Muscle layer of duodenum (tissue), 2 donors: ENCODE results near the gene TREML2.

Experiments
- H3K27ac ChIP-seq: one replicate; pipeline ENCODE4 v1.7.0; 2013; ENCODE audit warnings: mild to moderate bottlenecking, low read length
- H3K27me3 ChIP-seq: one replicate; pipeline ENCODE4 v1.7.0; 2013; ENCODE audit warnings: low read depth, mild to moderate bottlenecking, control low read depth, low read length
- H3K36me3 ChIP-seq, 2 donors: one replicate each; pipeline ENCODE4 v1.7.0; 2013; ENCODE audit warnings: low read length in 2 of 2, control low read depth in 1 of 2, mild to moderate bottlenecking in 1 of 2; ENCODE audit not compliant: insufficient read depth in 2 of 2, control insufficient read depth in 1 of 2
- H3K4me1 ChIP-seq, 2 donors: one replicate each; pipeline ENCODE4 v1.7.0; 2013; ENCODE audit warnings: low read length in 2 of 2, mild to moderate bottlenecking in 2 of 2, control low read depth in 1 of 2, moderate library complexity in 1 of 2; ENCODE audit not compliant: insufficient read depth in 2 of 2, control insufficient read depth in 1 of 2
- H3K4me3 ChIP-seq, 2 donors: one replicate each; pipeline ENCODE4 v1.7.0; 2013; ENCODE audit warnings: low read length in 2 of 2, low read depth in 1 of 2, mild to moderate bottlenecking in 1 of 2
- H3K9me3 ChIP-seq, 2 donors: one replicate each; pipeline ENCODE4 v1.7.0; 2013; ENCODE audit warnings: low read length in 2 of 2, control low read depth in 1 of 2, mild to moderate bottlenecking in 1 of 2; ENCODE audit not compliant: control insufficient read depth in 1 of 2
- donor health status: healthy.

The TREML2 gene

GRCh38 chr6:41171908-41172307 lies 29.0 kb downstream of the TREML2 start:
- no peaks in the 10 kb centered on the region for H3K27me3 ChIP-seq
- H3K9me3 ChIP-seq = no peaks in the 10 kb centered on the region
- H3K4me3 ChIP-seq = no peak overlapping the region
- H3K4me1 ChIP-seq = no peaks in the 10 kb centered on the region
- H3K27ac ChIP-seq = no peak overlapping the region
- H3K36me3 ChIP-seq = no peaks in the 10 kb centered on the region

- H3K9me3 ChIP-seq = no peaks in the 10 kb centered on the region
- no peaks in the 10 kb centered on the region for H3K36me3 ChIP-seq
- no peak overlapping the region for H3K27ac ChIP-seq
- H3K27me3 ChIP-seq = no peaks in the 10 kb centered on the region
- no peak overlapping the region for H3K4me3 ChIP-seq
- H3K4me1 ChIP-seq = no peaks in the 10 kb centered on the region
Measured at GRCh38 chr6:41170547-41171160, 30.3 kb downstream of the TREML2 start.

- Histone ChIP-seq H3K27me3 (no peaks in the 10 kb centered on the region), H3K4me1 (no peaks in the 10 kb centered on the region), H3K27ac (no peak overlapping the region), H3K9me3 (no peaks in the 10 kb centered on the region), H3K36me3 (no peaks in the 10 kb centered on the region), H3K4me3 (no peak overlapping the region)
Measured at GRCh38 chr6:41167173-41167963, 33.6 kb downstream of the TREML2 start.

- H3K9me3 ChIP-seq = no peaks in the 10 kb centered on the region
- no peaks in the 10 kb centered on the region for H3K27me3 ChIP-seq
- H3K4me3 ChIP-seq = no peak overlapping the region
Measured at GRCh38 chr6:41164551-41165120, 36.3 kb downstream of the TREML2 start.

DNA sequence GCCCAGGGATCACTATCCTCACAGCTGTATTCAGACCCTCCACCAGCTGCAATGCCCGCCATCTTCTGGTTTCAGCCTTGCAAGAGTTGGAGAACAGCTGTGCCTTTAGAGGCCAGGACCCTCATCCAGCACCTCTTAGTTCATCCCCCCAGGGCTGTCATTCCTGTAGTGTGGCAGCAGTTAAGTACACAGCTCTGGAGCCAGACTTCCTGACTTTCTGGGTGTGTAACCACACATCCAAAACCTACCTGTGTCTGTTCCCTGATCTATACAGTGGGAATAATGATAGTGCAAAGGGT lies 37.6 kb downstream of the TREML2 start:
- Histone ChIP-seq H3K27ac (no peak overlapping the region), H3K36me3 (no peaks in the 10 kb centered on the region), H3K4me1 (no peaks in the 10 kb centered on the region), H3K27me3 (no peaks in the 10 kb centered on the region), H3K4me3 (no peak overlapping the region), H3K9me3 (no peaks in the 10 kb centered on the region)

More at GRCh38 chr6:41164551-41165120, 36.3 kb downstream of the TREML2 start:
- Histone ChIP-seq H3K4me1 (no peaks in the 10 kb centered on the region), H3K36me3 (no peaks in the 10 kb centered on the region), H3K27ac (no peak overlapping the region)

- H3K4me3 ChIP-seq = no peak within 1 kb of the TSS
- no peaks in the 10 kb centered on the region for H3K27me3 ChIP-seq
- no peaks in the 10 kb centered on the region for H3K36me3 ChIP-seq
- H3K27ac ChIP-seq = no peak within 1 kb of the TSS
- H3K4me1 ChIP-seq = no peaks in the 10 kb centered on the region
- H3K9me3 ChIP-seq = no peaks in the 10 kb centered on the region
Measured at GRCh38 chr6:41162687-41163418, 38.1 kb downstream of the TREML2 start, which contains the start of gene TREM2. Gene TREM2 (minus strand): TSS chr6:41163116. CDS start chr6:41163082, 34 bp downstream.

- no peak overlapping the region for H3K27ac ChIP-seq
- no peak overlapping the region for H3K4me3 ChIP-seq
- H3K27me3 ChIP-seq = no peaks in the 10 kb centered on the region
- no peaks in the 10 kb centered on the region for H3K36me3 ChIP-seq
- no peaks in the 10 kb centered on the region for H3K9me3 ChIP-seq
- H3K4me1 ChIP-seq = no peaks in the 10 kb centered on the region
Measured at GRCh38 chr6:41161851-41162552, 38.9 kb downstream of the TREML2 start.

GRCh38 chr6:41161380-41161779 lies 39.6 kb downstream of the TREML2 start:
- Histone ChIP-seq H3K36me3 (no peaks in the 10 kb centered on the region), H3K9me3 (no peaks in the 10 kb centered on the region), H3K27ac (no peak overlapping the region), H3K4me1 (no peaks in the 10 kb centered on the region), H3K27me3 (no peaks in the 10 kb centered on the region), H3K4me3 (no peak overlapping the region)

DNA sequence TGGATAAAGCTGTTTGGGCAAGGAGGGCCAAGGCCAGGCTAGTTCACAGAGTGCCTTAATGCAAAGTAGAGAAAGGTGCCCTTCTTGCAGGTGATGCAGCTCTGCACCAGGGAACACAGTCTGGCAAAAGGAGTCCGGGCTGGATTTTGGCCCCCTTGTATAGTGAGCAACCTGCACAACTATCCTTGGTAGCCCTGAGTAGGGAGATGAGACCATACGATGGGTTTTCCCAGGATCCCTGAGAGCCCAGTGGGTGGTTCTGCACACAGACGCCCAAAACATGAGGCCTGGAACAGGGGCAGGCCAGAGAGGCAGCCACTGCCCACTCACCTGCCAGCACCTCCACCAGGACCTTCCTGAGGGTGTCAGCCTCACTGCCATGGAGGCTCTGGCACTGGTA lies 40.0 kb downstream of the TREML2 start:
- Histone ChIP-seq H3K4me1 (no peaks in the 10 kb centered on the region), H3K27ac (no peak overlapping the region)

DNA sequence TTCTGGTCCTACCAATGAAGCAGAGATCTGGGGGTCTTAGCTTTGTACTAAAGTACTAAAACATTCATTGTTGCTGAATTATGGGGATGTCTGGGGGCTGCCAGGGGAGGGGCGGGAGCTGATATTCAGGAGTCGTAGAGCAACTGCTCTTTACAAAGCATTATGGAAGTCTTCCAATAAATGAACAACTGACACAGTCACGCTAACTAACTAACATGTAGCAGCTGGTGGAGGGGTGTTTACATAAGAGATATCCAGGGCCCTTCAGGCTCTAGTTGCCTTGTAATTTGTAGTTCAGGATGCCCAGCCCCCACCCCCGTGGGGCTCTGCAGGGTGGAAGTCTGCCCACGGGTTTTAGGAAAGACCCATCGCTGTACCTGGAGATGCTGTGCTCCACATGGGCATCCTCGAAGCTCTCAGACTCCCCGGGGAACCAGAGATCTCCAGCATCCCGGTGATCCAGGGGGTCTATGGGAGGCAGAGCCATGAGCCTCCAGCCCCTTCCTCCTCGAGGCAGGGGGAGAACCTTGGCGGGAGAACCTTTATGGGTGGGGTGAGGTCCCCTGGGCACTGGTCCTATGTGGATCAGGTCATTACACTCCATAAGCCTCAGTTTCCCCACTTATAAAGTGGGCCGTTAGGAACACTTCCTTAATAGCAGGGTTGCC lies 41.4 kb downstream of the TREML2 start:
- Histone ChIP-seq H3K9me3 (no peaks in the 10 kb centered on the region), H3K4me1 (no peaks in the 10 kb centered on the region), H3K27ac (no peak overlapping the region), H3K36me3 (no peaks in the 10 kb centered on the region), H3K27me3 (no peaks in the 10 kb centered on the region), H3K4me3 (no peak overlapping the region)

More for the DNA sequence above, 40.0 kb downstream of the TREML2 start:
- no peaks in the 10 kb centered on the region for H3K27me3 ChIP-seq
- no peak overlapping the region for H3K4me3 ChIP-seq
- no peaks in the 10 kb centered on the region for H3K36me3 ChIP-seq
- H3K9me3 ChIP-seq = no peaks in the 10 kb centered on the region
